ENCODE results near the gene ZNF280B.
"Not testable (repeated sequence)": the region's sequence is repeated elsewhere in the genome, so short reads cannot be mapped to it uniquely, and the experiment has no call there.

Gene ZNF280B

DNA sequence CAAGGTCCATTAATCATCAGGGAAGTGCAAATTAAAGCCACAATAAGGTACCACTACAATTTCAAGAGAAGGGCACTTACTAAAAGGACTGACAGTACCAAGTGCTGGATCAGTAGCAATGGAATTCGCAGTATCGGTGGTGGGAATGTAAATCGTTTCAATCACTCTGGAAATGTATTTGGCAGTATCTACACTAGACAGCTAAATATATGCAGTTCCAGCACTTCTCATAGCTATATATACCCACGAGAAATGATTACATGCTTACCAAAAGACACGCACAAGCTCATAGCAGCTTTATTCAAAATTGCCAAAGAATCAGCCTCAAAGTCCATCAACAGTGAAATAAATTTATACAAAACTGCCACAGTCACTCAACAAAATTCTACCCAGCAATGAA, 4.4 kb upstream of the ZNF280B start:
- Histone ChIP-seq H3K4me3 (ENCODE audit: low read depth in 1 of 2, low read length in 1 of 2) (no peak overlapping the region), H3K27ac (no peak overlapping the region), H3K27me3 (peaks cover 60% of the 10 kb centered on the region), H3K4me1 (ENCODE audit: control insufficient read depth in 1 of 2, insufficient read depth in 1 of 2, low read depth in 1 of 2, low read length in 1 of 2) (peaks cover 8 to 9% of the 10 kb centered on the region in 2 experiments), H3K9me3 (peaks cover 6% of the 10 kb centered on the region), H3K36me3 (no peaks in the 10 kb centered on the region)
- TF ChIP-seq, protein P1, sequence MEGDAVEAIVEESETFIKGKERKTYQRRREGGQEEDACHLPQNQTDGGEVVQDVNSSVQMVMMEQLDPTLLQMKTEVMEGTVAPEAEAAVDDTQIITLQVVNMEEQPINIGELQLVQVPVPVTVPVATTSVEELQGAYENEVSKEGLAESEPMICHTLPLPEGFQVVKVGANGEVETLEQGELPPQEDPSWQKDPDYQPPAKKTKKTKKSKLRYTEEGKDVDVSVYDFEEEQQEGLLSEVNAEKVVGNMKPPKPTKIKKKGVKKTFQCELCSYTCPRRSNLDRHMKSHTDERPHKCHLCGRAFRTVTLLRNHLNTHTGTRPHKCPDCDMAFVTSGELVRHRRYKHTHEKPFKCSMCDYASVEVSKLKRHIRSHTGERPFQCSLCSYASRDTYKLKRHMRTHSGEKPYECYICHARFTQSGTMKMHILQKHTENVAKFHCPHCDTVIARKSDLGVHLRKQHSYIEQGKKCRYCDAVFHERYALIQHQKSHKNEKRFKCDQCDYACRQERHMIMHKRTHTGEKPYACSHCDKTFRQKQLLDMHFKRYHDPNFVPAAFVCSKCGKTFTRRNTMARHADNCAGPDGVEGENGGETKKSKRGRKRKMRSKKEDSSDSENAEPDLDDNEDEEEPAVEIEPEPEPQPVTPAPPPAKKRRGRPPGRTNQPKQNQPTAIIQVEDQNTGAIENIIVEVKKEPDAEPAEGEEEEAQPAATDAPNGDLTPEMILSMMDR (IDR thresholded peaks at IDR 0.05) = no peak

DNA sequence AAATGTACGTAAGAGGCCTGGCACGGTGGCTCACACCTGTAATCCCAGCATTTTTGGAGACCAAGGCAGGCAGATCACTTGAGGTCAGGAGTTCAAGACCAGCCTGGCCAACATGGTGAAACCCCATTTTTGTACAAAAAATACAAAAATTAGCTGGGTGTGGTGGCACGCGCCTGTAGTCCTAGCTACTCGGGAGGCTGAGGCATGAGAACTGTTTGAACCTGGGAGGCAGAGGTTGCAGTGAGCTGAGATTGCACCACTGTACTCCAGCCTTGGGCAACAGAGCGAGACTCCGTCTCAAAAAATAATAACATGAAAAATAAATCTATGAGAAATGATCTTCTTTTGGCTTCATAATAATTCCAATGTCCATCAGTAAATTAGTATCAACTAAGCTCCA, 2.3 kb upstream of the ZNF280B start:
- peaks cover 9 to 12% of the 10 kb centered on the region in 2 experiments for H3K4me1 ChIP-seq (ENCODE audit: control insufficient read depth in 1 of 2, insufficient read depth in 1 of 2, low read depth in 1 of 2, low read length in 1 of 2)
- not testable (repeated sequence) for H3K4me3 ChIP-seq (ENCODE audit: low read depth in 1 of 2, low read length in 1 of 2); H3K9me3 ChIP-seq; H3K27ac ChIP-seq; H3K36me3 ChIP-seq
- H3K27me3 ChIP-seq = peaks cover 63% of the 10 kb centered on the region

DNA sequence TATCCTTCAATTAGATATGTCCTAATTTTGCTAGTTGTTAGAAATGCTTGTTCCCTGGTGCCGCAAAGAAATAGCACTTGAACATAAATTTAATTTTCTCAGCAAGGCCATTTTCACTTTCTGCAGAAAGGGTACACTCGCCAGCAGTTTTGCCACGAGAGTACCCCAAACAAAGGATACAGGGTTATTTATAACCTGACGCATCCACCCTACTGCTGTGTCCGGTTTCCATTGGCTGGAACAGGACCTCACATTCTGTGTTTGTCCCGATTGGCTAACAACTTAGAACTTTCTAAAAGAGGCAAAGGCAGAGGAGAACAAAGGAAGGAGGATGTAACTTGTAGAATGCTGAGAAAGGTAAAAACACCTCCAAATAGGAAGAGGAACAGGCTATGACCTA, 1.4 kb upstream of the ZNF280B start:
- peaks cover 9 to 12% of the 10 kb centered on the region in 2 experiments for H3K4me1 ChIP-seq (ENCODE audit: control insufficient read depth in 1 of 2, insufficient read depth in 1 of 2, low read depth in 1 of 2, low read length in 1 of 2)
- not testable (repeated sequence) for H3K36me3 ChIP-seq

DNA sequence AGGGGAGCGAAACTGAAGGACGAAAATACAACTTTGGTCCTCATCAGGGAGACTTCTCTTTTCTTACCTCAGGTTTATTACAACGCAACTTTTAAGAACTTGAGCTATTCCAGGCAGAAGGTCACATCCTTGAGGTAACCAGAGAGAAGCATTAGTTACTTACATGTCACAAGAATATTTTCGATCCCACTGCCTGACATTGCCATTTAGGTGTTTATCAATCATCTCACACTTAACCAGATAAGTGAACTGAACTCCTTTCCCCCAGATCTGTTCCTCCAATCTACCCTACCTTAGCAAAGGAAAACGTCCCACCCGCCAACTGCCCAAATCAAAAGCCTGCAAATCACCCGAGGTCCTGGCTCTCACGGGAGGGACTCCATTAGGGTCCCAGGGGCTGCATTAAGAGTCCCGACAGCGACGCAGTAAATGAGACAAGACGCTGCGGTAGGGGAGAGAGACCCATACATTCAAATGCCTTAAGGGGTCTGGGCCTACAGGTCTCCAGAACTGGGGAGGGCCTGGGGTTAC, 734 bp downstream of the ZNF280B start:
- peaks cover 6% of the 10 kb centered on the region for H3K9me3 ChIP-seq
- TF ChIP-seq, protein P1 (IDR thresholded peaks at IDR 0.05) = no peak
- H3K36me3 ChIP-seq = no peaks in the 10 kb centered on the region
- peak overlapping the region; percentile 38 to 39 for H3K4me3 ChIP-seq (ENCODE audit: low read depth in 1 of 2, low read length in 1 of 2)
- H3K4me1 ChIP-seq (ENCODE audit: control insufficient read depth in 1 of 2, insufficient read depth in 1 of 2, low read depth in 1 of 2, low read length in 1 of 2) = peaks cover 9 to 12% of the 10 kb centered on the region in 2 experiments
- no peak overlapping the region for H3K27ac ChIP-seq
- H3K27me3 ChIP-seq = peaks cover 37% of the 10 kb centered on the region

More for the DNA sequence above, 1.4 kb upstream of the ZNF280B start:
- not testable (repeated sequence) for H3K27ac ChIP-seq; H3K4me3 ChIP-seq (ENCODE audit: low read depth in 1 of 2, low read length in 1 of 2); H3K9me3 ChIP-seq
- H3K27me3 ChIP-seq = peaks cover 58% of the 10 kb centered on the region

DNA sequence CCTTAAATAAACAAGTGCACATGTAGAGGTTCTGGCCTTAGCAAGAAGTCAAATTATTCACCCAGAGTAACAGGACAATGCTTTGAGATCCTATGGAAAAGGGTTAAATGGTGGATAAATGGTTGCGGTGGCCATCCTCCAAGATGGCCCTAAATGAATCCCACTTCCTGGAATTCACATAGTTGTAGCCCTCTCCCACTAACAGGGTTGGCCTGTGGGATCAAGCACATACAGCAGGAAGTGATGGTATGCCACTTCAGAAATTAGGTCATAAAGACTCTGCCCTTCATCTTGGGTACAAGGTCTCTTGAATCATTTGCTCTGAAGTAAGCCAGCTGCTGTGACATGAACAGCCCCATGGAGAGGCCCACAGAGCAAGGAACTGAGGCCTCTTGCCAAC, 1.8 kb downstream of the ZNF280B start:
- H3K4me3 ChIP-seq (ENCODE audit: low read depth in 1 of 2, low read length in 1 of 2) = no peak overlapping the region
- peaks cover 9 to 12% of the 10 kb centered on the region in 2 experiments for H3K4me1 ChIP-seq (ENCODE audit: control insufficient read depth in 1 of 2, insufficient read depth in 1 of 2, low read depth in 1 of 2, low read length in 1 of 2)
- no peak overlapping the region for H3K27ac ChIP-seq
- H3K36me3 ChIP-seq = no peaks in the 10 kb centered on the region
- peaks cover 29% of the 10 kb centered on the region for H3K27me3 ChIP-seq
- peaks cover 6% of the 10 kb centered on the region for H3K9me3 ChIP-seq
- TF ChIP-seq, protein P1 (IDR thresholded peaks at IDR 0.05) = no peak

DNA sequence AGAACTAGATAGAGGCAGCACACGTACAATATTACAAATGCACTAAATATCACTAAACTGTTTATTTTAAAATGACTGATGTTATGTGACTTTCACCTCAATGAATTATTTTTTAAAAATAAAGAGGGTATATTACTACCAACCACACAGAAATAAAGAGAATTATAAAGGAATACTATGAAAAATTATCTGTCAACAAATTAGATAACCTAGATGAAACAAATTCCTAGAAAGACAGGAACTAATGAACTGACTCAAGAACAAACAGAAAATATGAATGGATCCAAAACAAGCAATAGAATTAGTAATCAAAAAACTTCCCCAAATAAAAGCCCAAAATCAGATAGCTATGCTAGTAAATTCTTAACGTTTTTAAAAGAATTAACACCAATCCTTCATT, 10.3 kb downstream of the ZNF280B start:
- no peak overlapping the region for H3K4me3 ChIP-seq (ENCODE audit: low read depth in 1 of 2, low read length in 1 of 2)
- H3K27ac ChIP-seq = no peak overlapping the region

DNA sequence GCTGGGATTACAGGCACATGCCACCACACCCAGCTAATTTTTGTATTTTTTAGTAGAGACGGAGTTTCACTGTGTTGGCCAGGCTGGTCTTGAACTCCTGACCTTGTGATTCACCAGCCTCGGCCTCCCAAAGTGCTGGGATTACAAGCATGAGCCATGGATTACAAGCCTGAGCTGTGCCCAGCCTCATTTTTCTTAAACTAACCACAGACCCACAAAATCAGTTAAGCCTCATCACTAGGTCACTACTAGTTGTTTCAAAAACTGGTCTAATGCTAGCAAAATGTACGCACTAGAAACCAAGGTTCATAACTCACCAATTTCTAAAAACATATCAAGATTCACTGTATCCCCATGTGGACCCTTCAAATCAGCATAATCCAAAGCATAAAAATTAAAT, 17.0 kb downstream of the ZNF280B start:
- not testable (repeated sequence) for H3K36me3 ChIP-seq; H3K27ac ChIP-seq; H3K4me3 ChIP-seq (ENCODE audit: low read depth in 1 of 2, low read length in 1 of 2); H3K9me3 ChIP-seq; H3K27me3 ChIP-seq; H3K4me1 ChIP-seq (ENCODE audit: control insufficient read depth in 1 of 2, insufficient read depth in 1 of 2, low read depth in 1 of 2, low read length in 1 of 2)

More for the DNA sequence above, 10.3 kb downstream of the ZNF280B start:
- Histone ChIP-seq H3K36me3 (no peaks in the 10 kb centered on the region), H3K9me3 (no peaks in the 10 kb centered on the region), H3K27me3 (no peaks in the 10 kb centered on the region), H3K4me1 (ENCODE audit: control insufficient read depth in 1 of 2, insufficient read depth in 1 of 2, low read depth in 1 of 2, low read length in 1 of 2) (no peaks in the 10 kb centered on the region)
- TF ChIP-seq, protein P1 (IDR thresholded peaks at IDR 0.05) = no peak
